A673 (cell line): ENCODE data around the gene FAM234B. TPM values are rescaled to one million over a fixed set of nuclear protein-coding genes. Genes with fewer than 3 reads are reported as not detected.

Experiments
- BruUV-seq: library from RNA; stranded (reverse); fragments of 400-500 nt; replicated peaks from 2 replicates; lab custom pipeline; 2021; lab: Mats Ljungman, UMichigan
- CTCF ChIA-PET: fragments of 300-600 bp; sonication (Branson Sonifier 250); formaldehyde crosslinking; loops from one replicate; lab custom pipeline; 2022; ENCODE audit warnings: antibody characterized with exemption; lab: Charles Lee
- POLR2A ChIA-PET: fragments of 300-600 bp; sonication (Branson Sonifier 250); formaldehyde crosslinking; loops from one replicate; lab custom pipeline; 2022; ENCODE audit warnings: antibody characterized with exemption; ENCODE audit not compliant: low non-redundant PET; lab: Charles Lee
- DNase-seq: peaks from one replicate; pipeline ENCODE4 v3.0.0-alpha.2; 2015; ENCODE audit warnings: low spot score
- H3K27ac ChIP-seq: fragments of 200-600 bp; sonication (generic); 2 replicates; pipeline ENCODE4 v1.5.1; 2016; ENCODE audit warnings: mixed run types, low read depth, mild to moderate bottlenecking, mixed read lengths, antibody characterized with exemption, low read length; ENCODE audit not compliant: poor library complexity, severe bottlenecking
- H3K27me3 ChIP-seq: fragments of 200-600 bp; sonication (generic); replicated peaks from 2 replicates; pipeline ENCODE4 v1.6.1; 2017; ENCODE audit warnings: mixed run types, low read depth, mild to moderate bottlenecking, mixed read lengths, antibody characterized with exemption, low read length; ENCODE audit not compliant: insufficient read depth, poor library complexity
- H3K36me3 ChIP-seq: fragments of 200-600 bp; sonication (generic); 2 replicates; pipeline ENCODE4 v1.6.1; 2016; ENCODE audit warnings: mixed run types, mild to moderate bottlenecking, mixed read lengths, antibody characterized with exemption, low read length; ENCODE audit not compliant: insufficient read depth, poor library complexity, severe bottlenecking
- H3K4me1 ChIP-seq: fragments of 200-600 bp; sonication (generic); 2 replicates; pipeline ENCODE4 v1.6.1; 2017; ENCODE audit warnings: mixed run types, mild to moderate bottlenecking, mixed read lengths, antibody characterized with exemption, low read length; ENCODE audit not compliant: insufficient read depth, poor library complexity, severe bottlenecking
- H3K4me3 ChIP-seq: fragments of 200-600 bp; sonication (generic); 2 replicates; pipeline ENCODE4 v1.5.1; 2016; ENCODE audit warnings: low read depth, mixed run types, mild to moderate bottlenecking, mixed read lengths, low read length; ENCODE audit not compliant: poor library complexity, severe bottlenecking
- H3K9me3 ChIP-seq: fragments of 200-600 bp; sonication (generic); 2 replicates; pipeline ENCODE4 v1.6.1; 2016; ENCODE audit warnings: mixed run types, low read depth, mild to moderate bottlenecking, mixed read lengths, antibody characterized with exemption, low read length; ENCODE audit not compliant: poor library complexity, severe bottlenecking
- CTCF ChIP-seq: fragments of 300-800, 200-600 bp; sonication (generic); conservative IDR thresholded peaks from 2 replicates; pipeline ENCODE4 v1.5.1; 2017; ENCODE audit warnings: low read depth, mild to moderate bottlenecking, antibody characterized with exemption, low read length, moderate library complexity, mixed read lengths
- EZH2 ChIP-seq: fragments of 200-600 bp; sonication (generic); IDR thresholded peaks from 2 replicates; pipeline ENCODE4 v1.6.1; 2017; ENCODE audit warnings: borderline replicate concordance, low read depth, mild to moderate bottlenecking, mixed read lengths, antibody characterized with exemption, low read length; ENCODE audit not compliant: poor library complexity, severe bottlenecking
- intact Hi-C: fragments of 100-400 bp; cut with micrococcal nuclease; formaldehyde crosslinking; loops from one replicate; pipeline ENCODE4 v1.10.0; 2022; ENCODE audit not compliant: unreplicated experiment
- total RNA-seq: library from RNA; stranded (reverse); gene quantifications from 2 replicates; pipeline ENCODE4 v1.2.3, GENCODE V29; 2021

Gene FAM234B
- total RNA-seq, 1 experiment from 2014 or later: 11.8 TPM

GRCh38 chr12:13084898-13085640 lies 40.9 kb downstream of the FAM234B start:
- peaks cover 3% of the 10 kb centered on the region for H3K36me3 ChIP-seq
- no peaks in the 10 kb centered on the region for H3K9me3 ChIP-seq
- H3K4me1 ChIP-seq: peaks cover 5% of the 10 kb centered on the region
- ChIA-PET CTCF (no interaction called here), POLR2A (no interaction called here)
- no TSS peak for BruUV-seq
- no peak for TF ChIP-seq EZH2
- TF ChIP-seq CTCF: no peak
- DNase-seq: no peak
- H3K27me3 ChIP-seq: no peaks in the 10 kb centered on the region
- intact Hi-C loops: no loop called here
- no peak overlapping the region for H3K4me3 ChIP-seq
- H3K27ac ChIP-seq: no peak overlapping the region

- no peak for DNase-seq
- POLR2A ChIA-PET: no interaction called here
- peaks cover 3% of the 10 kb centered on the region for H3K36me3 ChIP-seq
- BruUV-seq: no TSS peak
- H3K4me3 ChIP-seq: no peak overlapping the region
- H3K27me3 ChIP-seq: no peaks in the 10 kb centered on the region
- TF ChIP-seq CTCF (no peak), EZH2 (no peak)
- peaks cover 5% of the 10 kb centered on the region for H3K4me1 ChIP-seq
- H3K27ac ChIP-seq: no peak overlapping the region
- intact Hi-C loops: no loop called here
- no peaks in the 10 kb centered on the region for H3K9me3 ChIP-seq
- CTCF ChIA-PET: no interaction called here
Measured at GRCh38 chr12:13085968-13086686, 41.9 kb downstream of the FAM234B start.

DNA sequence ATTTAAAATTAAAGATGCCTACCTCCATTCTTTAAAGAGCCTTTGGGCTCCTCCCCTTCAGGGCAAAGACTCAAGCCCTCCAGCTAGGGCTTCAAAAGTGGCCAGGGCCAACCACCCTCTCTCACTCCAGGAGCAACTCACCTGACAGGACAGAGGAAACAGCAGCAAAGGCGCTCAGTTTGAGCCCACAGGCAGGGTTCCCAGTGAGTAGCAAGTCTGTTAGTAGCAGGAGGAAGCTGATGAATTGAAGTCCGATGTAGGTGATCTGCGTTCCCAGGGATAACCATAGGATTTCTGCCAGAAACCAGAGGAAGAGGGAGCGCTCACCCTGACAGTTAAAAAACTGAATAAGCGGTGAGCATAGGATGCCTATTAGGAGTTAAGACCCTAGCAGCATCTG lies 43.6 kb downstream of the FAM234B start:
- intact Hi-C loops: no loop called here
- BruUV-seq: no TSS peak
- POLR2A ChIA-PET: no interaction called here
- DNase-seq: no peak
- H3K36me3 ChIP-seq: peaks cover 3% of the 10 kb centered on the region
- H3K27ac ChIP-seq: no peak overlapping the region
- no peaks in the 10 kb centered on the region for H3K27me3 ChIP-seq
- TF ChIP-seq EZH2 (no peak), CTCF (no peak)
- no peak overlapping the region for H3K4me3 ChIP-seq
- no peaks in the 10 kb centered on the region for H3K9me3 ChIP-seq
- CTCF ChIA-PET: no interaction called here
- H3K4me1 ChIP-seq: peaks cover 5% of the 10 kb centered on the region
